PC-3 (cell line): Measurements from ENCODE around the gene ANKRD45.
"Not testable (repeated sequence)": the region's sequence is repeated elsewhere in the genome, so short reads cannot be mapped to it uniquely, and the experiment has no call there.

Experiments
- EZH2 ChIP-seq: fragments of 300-600 bp; sonication (generic); IDR thresholded peaks from one replicate; pipeline ENCODE4 v1.6.1; 2017; ENCODE audit warnings: antibody characterized with exemption, mild to moderate bottlenecking, low read length; ENCODE audit not compliant: unreplicated experiment
- EZH2phosphoT487 ChIP-seq: fragments of 300-600 bp; sonication (generic); IDR thresholded peaks from 2 replicates; pipeline ENCODE4 v1.6.1; 2018; ENCODE audit warnings: mild to moderate bottlenecking, antibody characterized with exemption, low read length, borderline replicate concordance
- TF ChIP-seq, protein P1 (sequence below): fragments of 300-600 bp; sonication (generic); conservative IDR thresholded peaks from 2 replicates; pipeline ENCODE4 v1.5.1; 2017; ENCODE audit warnings: antibody characterized with exemption, low read depth, mild to moderate bottlenecking, low read length

DNA sequence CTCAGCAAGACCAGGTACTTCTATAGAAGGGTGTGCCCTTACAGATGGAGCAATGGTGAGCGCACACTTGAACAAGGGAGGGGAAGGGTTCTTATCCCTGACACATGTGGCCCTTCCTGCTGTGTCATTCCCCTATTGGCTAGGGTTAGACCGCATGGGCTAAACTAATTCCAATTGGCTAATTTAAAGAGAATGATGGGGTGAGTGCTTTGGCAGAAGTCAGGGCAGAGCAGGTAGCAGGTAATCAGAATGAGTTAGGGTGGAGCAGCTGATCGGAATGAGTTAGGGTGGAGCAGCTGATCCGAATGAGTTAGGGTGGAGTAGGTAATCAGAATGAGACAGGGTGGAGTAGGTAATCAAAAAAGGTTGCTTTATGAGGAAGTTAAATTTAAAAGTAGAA, 14.2 kb upstream of the ANKRD45 start:
- not testable (repeated sequence) for TF ChIP-seq EZH2, EZH2phosphoT487
- TF ChIP-seq, protein P1, sequence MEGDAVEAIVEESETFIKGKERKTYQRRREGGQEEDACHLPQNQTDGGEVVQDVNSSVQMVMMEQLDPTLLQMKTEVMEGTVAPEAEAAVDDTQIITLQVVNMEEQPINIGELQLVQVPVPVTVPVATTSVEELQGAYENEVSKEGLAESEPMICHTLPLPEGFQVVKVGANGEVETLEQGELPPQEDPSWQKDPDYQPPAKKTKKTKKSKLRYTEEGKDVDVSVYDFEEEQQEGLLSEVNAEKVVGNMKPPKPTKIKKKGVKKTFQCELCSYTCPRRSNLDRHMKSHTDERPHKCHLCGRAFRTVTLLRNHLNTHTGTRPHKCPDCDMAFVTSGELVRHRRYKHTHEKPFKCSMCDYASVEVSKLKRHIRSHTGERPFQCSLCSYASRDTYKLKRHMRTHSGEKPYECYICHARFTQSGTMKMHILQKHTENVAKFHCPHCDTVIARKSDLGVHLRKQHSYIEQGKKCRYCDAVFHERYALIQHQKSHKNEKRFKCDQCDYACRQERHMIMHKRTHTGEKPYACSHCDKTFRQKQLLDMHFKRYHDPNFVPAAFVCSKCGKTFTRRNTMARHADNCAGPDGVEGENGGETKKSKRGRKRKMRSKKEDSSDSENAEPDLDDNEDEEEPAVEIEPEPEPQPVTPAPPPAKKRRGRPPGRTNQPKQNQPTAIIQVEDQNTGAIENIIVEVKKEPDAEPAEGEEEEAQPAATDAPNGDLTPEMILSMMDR, result not testable (repeated sequence)
